ENCODE data around the gene CACUL1. TPM values are rescaled to one million over a fixed set of nuclear protein-coding genes. Genes with fewer than 3 reads are reported as not detected.

The CACUL1 gene
- total RNA-seq: 18.9 and 26.1 TPM in 2 replicates

DNA sequence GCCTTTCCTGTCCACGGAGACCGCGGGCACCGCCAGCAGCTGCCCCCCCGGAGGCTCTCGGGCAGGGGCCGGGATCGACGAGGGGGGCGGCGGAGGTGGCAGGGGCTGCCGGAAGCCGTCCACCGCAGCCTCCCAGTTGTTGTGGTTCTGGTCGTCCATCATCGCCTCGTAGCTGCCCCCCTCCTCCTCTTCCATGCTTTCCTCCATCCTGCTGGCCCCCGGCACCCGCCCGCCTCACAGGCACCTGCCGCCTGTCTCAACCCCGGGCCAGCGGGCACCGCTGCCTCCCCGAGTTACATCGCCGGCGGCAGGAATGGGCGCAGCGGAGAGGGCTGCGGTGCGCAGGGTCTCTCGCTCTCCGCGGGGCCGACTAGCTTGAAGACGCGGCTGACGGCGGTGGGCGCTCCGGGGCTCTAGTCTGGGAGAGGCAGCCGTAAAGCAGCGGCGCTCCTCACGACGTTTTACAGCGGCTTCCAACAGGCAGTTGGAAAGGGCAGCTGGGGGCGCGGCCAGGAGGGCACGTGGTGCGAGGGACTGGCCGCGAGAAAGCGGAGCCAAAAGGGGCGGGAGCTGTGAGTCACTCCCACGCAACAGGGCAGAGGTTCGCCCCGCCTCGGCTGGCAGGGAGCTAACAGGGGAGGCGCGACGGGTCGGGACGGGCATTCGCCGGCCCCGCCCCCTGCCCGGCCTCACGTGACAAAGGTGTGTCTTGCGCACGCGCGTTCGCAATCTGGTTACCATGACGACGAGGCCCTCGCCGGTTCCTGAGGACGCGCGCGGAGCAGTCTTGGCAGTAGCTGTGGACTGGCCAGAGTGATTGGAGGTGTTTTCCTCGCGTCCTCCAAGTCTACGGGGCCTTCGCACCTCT is at the start of gene CACUL1:
Gene CACUL1 (minus strand): TSS at position 415 of the 868 bp plus-strand sequence. CDS start 208 bp downstream, at position 207.

Other genes starting within 250 kb of the CACUL1 start
- not detected in 2 replicates for gene PRLHR, start 159.3 kb downstream of the CACUL1 start, total RNA-seq